HG02678 (cell line): ENCODE measurements around the gene MYH10.
A peak's percentile ranks its signal among the peaks of the same experiment; 100 is the strongest.

ENCODE experiments used
- ATAC-seq: cut with Tn5 transposase; IDR thresholded peaks from one replicate; pipeline ENCODE4 v1.9.1; 2021; ENCODE audit warnings: mild to moderate bottlenecking, moderate library complexity; ENCODE audit not compliant: unreplicated experiment

MYH10 gene

GRCh38 chr17:8453326-8453725, 177.2 kb downstream of the MYH10 start:
- ATAC-seq, result no peak

GRCh38 chr17:8451933-8452614, 178.5 kb downstream of the MYH10 start:
- no peak for ATAC-seq

- ATAC-seq, result no peak
These were observed 182.2 kb downstream of the MYH10 start for GRCh38 chr17:8448310-8448709.

GRCh38 chr17:8447799-8448198, 182.7 kb downstream of the MYH10 start:
- no peak for ATAC-seq

GRCh38 chr17:8445536-8445935, 185.0 kb downstream of the MYH10 start:
- no peak for ATAC-seq

- no peak for ATAC-seq
These were observed 186.0 kb downstream of the MYH10 start for GRCh38 chr17:8444494-8444893.

- ATAC-seq, result no peak
These were observed 186.8 kb downstream of the MYH10 start for GRCh38 chr17:8443756-8444155.

GRCh38 chr17:8442310-8442709, 188.2 kb downstream of the MYH10 start:
- no peak for ATAC-seq

- no peak for ATAC-seq
These were observed 188.8 kb downstream of the MYH10 start for GRCh38 chr17:8441690-8442089.

- ATAC-seq, result no peak
These were observed 190.8 kb downstream of the MYH10 start for GRCh38 chr17:8439681-8440080.

- no peak for ATAC-seq
These were observed 192.1 kb downstream of the MYH10 start for GRCh38 chr17:8438441-8438840.

- no peak for ATAC-seq
These were observed 193.7 kb downstream of the MYH10 start for GRCh38 chr17:8436844-8437171.

- ATAC-seq, result peak; percentile 56
These were observed 194.2 kb downstream of the MYH10 start for GRCh38 chr17:8436169-8436843.

GRCh38 chr17:8435245-8436168, 195.0 kb downstream of the MYH10 start, which contains the start of gene NDEL1:
Gene NDEL1 (plus strand): TSS chr17:8435884. CDS start chr17:8444272, 8,388 bp downstream.
- ATAC-seq, result peak; percentile 89

GRCh38 chr17:8430966-8431365, 199.6 kb downstream of the MYH10 start:
- no peak for ATAC-seq

- no peak for ATAC-seq
These were observed 203.7 kb downstream of the MYH10 start for GRCh38 chr17:8426802-8427201.

- ATAC-seq, result no peak
These were observed 204.3 kb downstream of the MYH10 start for GRCh38 chr17:8426094-8426720.
